OCI-LY1 (cell line): ENCODE data around the gene CXCL10.

ENCODE experiments used
- H2AFZ ChIP-seq: fragments of 200-600 bp; sonication (generic), shearing (Covaris generic); 2 replicates; pipeline ENCODE4 v1.6.0; 2014; ENCODE audit warnings: antibody characterized with exemption, mild to moderate bottlenecking, low read length
- H3F3A ChIP-seq: fragments of 200-600 bp; sonication (generic), shearing (Covaris generic); 2 replicates; pipeline ENCODE4 v1.6.0; 2014; ENCODE audit warnings: mild to moderate bottlenecking, antibody characterized with exemption, low read length, moderate library complexity; ENCODE audit not compliant: insufficient read depth
- H3K27ac ChIP-seq: fragments of 200-600 bp; sonication (generic); 2 replicates; pipeline ENCODE4 v1.5.1; 2014; ENCODE audit warnings: low read length, mixed run types, mild to moderate bottlenecking, low read depth; ENCODE audit not compliant: poor library complexity, severe bottlenecking
- H3K27me3 ChIP-seq: fragments of 200-600 bp; sonication (generic); 2 replicates; pipeline ENCODE4 v1.6.0; 2014; ENCODE audit warnings: antibody characterized with exemption, mild to moderate bottlenecking, low read length, moderate library complexity; ENCODE audit not compliant: insufficient read depth
- H3K36me3 ChIP-seq: fragments of 200-600 bp; sonication (generic); 2 replicates; pipeline ENCODE4 v1.6.1; 2014; ENCODE audit warnings: mild to moderate bottlenecking, antibody characterized with exemption, low read length, moderate library complexity, mixed read lengths; ENCODE audit not compliant: insufficient read depth
- H3K4me1 ChIP-seq: fragments of 200-600 bp; sonication (generic); 2 replicates; pipeline ENCODE4 v1.5.1; 2014; ENCODE audit warnings: mild to moderate bottlenecking, low read length, moderate library complexity; ENCODE audit not compliant: insufficient read depth, severe bottlenecking
- H3K4me2 ChIP-seq: fragments of 200-600 bp; sonication (generic), shearing (Covaris generic); 2 replicates; pipeline ENCODE4 v1.6.1; 2014; ENCODE audit warnings: low read length
- H3K4me3 ChIP-seq: fragments of 200-600 bp; sonication (generic); 2 replicates; pipeline ENCODE4 v1.5.1; 2014; ENCODE audit warnings: low read length, low read depth, mild to moderate bottlenecking, mixed read lengths; ENCODE audit not compliant: poor library complexity, severe bottlenecking
- H3K79me2 ChIP-seq: fragments of 200-600 bp; shearing (Covaris generic); 2 replicates; pipeline ENCODE4 v1.6.1; 2016; ENCODE audit warnings: mixed run types, low read length, mixed read lengths; ENCODE audit not compliant: insufficient read depth
- H3K9ac ChIP-seq: fragments of 200-600 bp; sonication (generic), shearing (Covaris generic); 2 replicates; pipeline ENCODE4 v1.6.1; 2014; ENCODE audit warnings: mild to moderate bottlenecking, low read length, mixed read lengths
- H3K9me2 ChIP-seq: fragments of 200-600 bp; sonication (generic), shearing (Covaris generic); 2 replicates; pipeline ENCODE4 v1.6.1; 2014; ENCODE audit warnings: low read depth, mild to moderate bottlenecking, low read length, mixed read lengths
- H3K9me3 ChIP-seq: fragments of 200-600 bp; shearing (Covaris generic); 2 replicates; pipeline ENCODE4 v1.6.1; 2014; ENCODE audit warnings: low read length, mixed read lengths
- H4K20me1 ChIP-seq: fragments of 200-600 bp; sonication (generic), shearing (Covaris generic); 2 replicates; pipeline ENCODE4 v1.6.0; 2016; ENCODE audit warnings: mild to moderate bottlenecking, low read length; ENCODE audit not compliant: insufficient read depth
- CTCF ChIP-seq: fragments of 200-600 bp; sonication (generic), shearing (Covaris generic); IDR thresholded peaks from 2 replicates; pipeline ENCODE4 v1.5.1; 2017; ENCODE audit warnings: mild to moderate bottlenecking, antibody characterized with exemption, low read length, moderate library complexity, mixed read lengths
- EZH2 ChIP-seq: fragments of 200-600 bp; sonication (generic), shearing (Covaris generic); IDR thresholded peaks from 2 replicates; pipeline ENCODE4 v1.8.0; 2017; ENCODE audit warnings: borderline replicate concordance, mixed run types, mild to moderate bottlenecking, antibody characterized with exemption, low read length, moderate library complexity, mixed read lengths

Gene CXCL10

GRCh38 chr4:76013540-76013939 lies 9.8 kb downstream of the CXCL10 start:
- H3K36me3 ChIP-seq: no peaks in the 10 kb centered on the region
- no peak overlapping the region for H2AFZ ChIP-seq
- H3F3A ChIP-seq: no peaks in the 10 kb centered on the region
- H3K79me2 ChIP-seq: no peaks in the 10 kb centered on the region
- no peak overlapping the region for H3K4me3 ChIP-seq
- no peak overlapping the region for H3K27ac ChIP-seq
- no peaks in the 10 kb centered on the region for H3K27me3 ChIP-seq
- no peak overlapping the region for H3K4me2 ChIP-seq
- H3K9me3 ChIP-seq: no peaks in the 10 kb centered on the region
- no peak overlapping the region for H3K9ac ChIP-seq
- H3K9me2 ChIP-seq: no peaks in the 10 kb centered on the region
- TF ChIP-seq EZH2: no peak
- no peak for TF ChIP-seq CTCF
- no peaks in the 10 kb centered on the region for H3K4me1 ChIP-seq
- H4K20me1 ChIP-seq: no peaks in the 10 kb centered on the region

- no peak overlapping the region for H3K27ac ChIP-seq
- no peaks in the 10 kb centered on the region for H3K9me2 ChIP-seq
- H3K4me2 ChIP-seq: no peak overlapping the region
- no peaks in the 10 kb centered on the region for H3K27me3 ChIP-seq
- H3K4me3 ChIP-seq: no peak overlapping the region
- H3F3A ChIP-seq: no peaks in the 10 kb centered on the region
- no peaks in the 10 kb centered on the region for H3K79me2 ChIP-seq
- TF ChIP-seq EZH2 (no peak), CTCF (no peak)
- H2AFZ ChIP-seq: no peak overlapping the region
- H4K20me1 ChIP-seq: no peaks in the 10 kb centered on the region
- no peaks in the 10 kb centered on the region for H3K4me1 ChIP-seq
- no peaks in the 10 kb centered on the region for H3K36me3 ChIP-seq
- H3K9me3 ChIP-seq: no peaks in the 10 kb centered on the region
- no peak overlapping the region for H3K9ac ChIP-seq
These were observed 10.9 kb downstream of the CXCL10 start for GRCh38 chr4:76012388-76012801.

GRCh38 chr4:76011700-76012387 lies 11.5 kb downstream of the CXCL10 start:
- TF ChIP-seq CTCF: no peak
- no peak for TF ChIP-seq EZH2
- Histone ChIP-seq H3K9ac (no peak overlapping the region), H3K4me2 (no peak overlapping the region), H3F3A (no peaks in the 10 kb centered on the region), H3K79me2 (no peaks in the 10 kb centered on the region), H3K36me3 (no peaks in the 10 kb centered on the region), H3K4me3 (no peak overlapping the region), H3K27ac (no peak overlapping the region), H3K9me2 (no peaks in the 10 kb centered on the region), H3K9me3 (no peaks in the 10 kb centered on the region), H4K20me1 (no peaks in the 10 kb centered on the region), H2AFZ (no peak overlapping the region), H3K27me3 (no peaks in the 10 kb centered on the region), H3K4me1 (no peaks in the 10 kb centered on the region)
